Right lobe of liver (tissue), 4 donors: ENCODE data around the gene ESF1.

Source experiments
- CTCF ChIP-seq, 4 donors: fragments of 200-600 bp in 3 of 4; fragments of 450-650 bp in 1 of 4; IDR thresholded peaks; one replicate each; pipeline versions ENCODE4 v1.5.1 to v1.8.0; 2016 to 2022; ENCODE audit warnings: antibody characterized with exemption in 4 of 4, mild to moderate bottlenecking in 2 of 4
- POLR2A ChIP-seq: fragments of 450-650 bp; IDR thresholded peaks from one replicate; pipeline ENCODE4 v1.6.1; 2017; ENCODE audit warnings: antibody characterized with exemption, mild to moderate bottlenecking
- donor health status: DM: no; HTN: no; CAD: no.
- donor health status: DM: no; HTN: no; CAD: no.
- donor health status: DM: no; HTN: yes; CAD: no.

GRCh38 chr20:13718171-13718570 lies 66.5 kb downstream of the ESF1 start:
- TF ChIP-seq CTCF (IDR thresholded peaks at IDR 0.05), result no peak
- TF ChIP-seq POLR2A, result no peak
